ENCODE data around the gene NAMPT. TPM values are rescaled to one million over a fixed set of nuclear protein-coding genes. Genes with fewer than 3 reads are reported as not detected.

NAMPT gene
- total and polyA plus RNA-seq, 9 of the 15 experiments (the other 6 are each of a cell fraction or from before 2014, with no cell fraction given) = 41.1 to 160 (median 106) TPM

- no peak overlapping the region for H3K9ac ChIP-seq (ENCODE audit: insufficient read depth in 1 of 2, low read depth in 2 of 2, low read length in 2 of 2)
- ChIA-PET POLR2A (interaction anchor here (0.7 to 2.3 kb wide), 8 partner anchors 8 to 522 kb away, joined by 3 to 6 read pairs (median 4); partner anchors contain the start of gene NAMPT), CTCF (ENCODE audit: low intra/inter-chr PET ratio) (no interaction called here)
- H4K20me1 ChIP-seq (replicated peaks; ENCODE audit: control insufficient read depth, insufficient read depth, low read length) = no peaks in the 10 kb centered on the region
- H3K4me2 ChIP-seq (ENCODE audit: insufficient read depth, low read length) = no peak overlapping the region
- TF ChIP-seq KAT2B (IDR thresholded peaks at IDR 0.05; ENCODE audit: low read depth, low read length) = no peak
- peak; percentile 22; the same call in 1 of the 2 replicates for TF ChIP-seq SUPT5H (IDR thresholded peaks at IDR 0.05)
- no peaks in the 10 kb centered on the region for H3K4me1 ChIP-seq (replicated peaks in 1 of 2; ENCODE audit: control insufficient read depth in 2 of 2, insufficient read depth in 2 of 2, low read length in 2 of 2)
- no peaks in the 10 kb centered on the region for H3K9me1 ChIP-seq (ENCODE audit: control insufficient read depth, insufficient read depth, low read length)
- H3K27ac ChIP-seq (ENCODE audit: extremely low read depth, low read depth, low read length) = no peak overlapping the region
- no peak for FAIRE-seq
- no peak for DNase-seq (ENCODE audit: extremely low read depth in 1 of 4, low spot score in 3 of 4)
- no TSS peak for BruUV-seq (replicated peaks)
- WGBS (ENCODE audit: insufficient coverage, low coverage, missing lambda C conversion rate) = 83% methylated on average over 3 of the region's 3 CpGs
- in situ Hi-C loops (cut with MboI) (no loop called here), intact Hi-C loops (cut with micrococcal nuclease) (no loop called here)
- H3K27me3 ChIP-seq (ENCODE audit: control insufficient read depth in 2 of 2, insufficient read depth in 2 of 2, low read length in 2 of 2) = no peaks in the 10 kb centered on the region
- H2AFZ ChIP-seq (ENCODE audit: low read depth, low read length) = no peak overlapping the region
- H3K9me3 ChIP-seq (replicated peaks; ENCODE audit: control insufficient read depth, insufficient read depth, low read depth, low read length) = no peaks in the 10 kb centered on the region
- peak; percentile 20; the same call in 2 of the 3 replicates for ATAC-seq
- H3K4me3 ChIP-seq = no peak overlapping the region
- peaks cover 98% of the 10 kb centered on the region for H3K36me3 ChIP-seq (ENCODE audit: control insufficient read depth, insufficient read depth, low read length)
- no peaks in the 10 kb centered on the region for H3K79me2 ChIP-seq (ENCODE audit: control insufficient read depth, insufficient read depth, low read length)
Observed at GRCh38 chr7:106257752-106258151, 27.0 kb downstream of the NAMPT start.

GRCh38 chr7:106256144-106256543, 28.6 kb downstream of the NAMPT start:
- H3K36me3 ChIP-seq (ENCODE audit: control insufficient read depth, insufficient read depth, low read length) = peaks cover 98% of the 10 kb centered on the region
- H3K4me2 ChIP-seq (ENCODE audit: insufficient read depth, low read length) = no peak overlapping the region
- intact Hi-C loops (cut with micrococcal nuclease) = no loop called here
- no peak for TF ChIP-seq RNF2 (IDR thresholded peaks at IDR 0.05)
- no peak for TF ChIP-seq PCBP1 (IDR thresholded peaks at IDR 0.05; ENCODE audit: low read depth, low read length, poor library complexity, severe bottlenecking)
- TF ChIP-seq, protein P1, sequence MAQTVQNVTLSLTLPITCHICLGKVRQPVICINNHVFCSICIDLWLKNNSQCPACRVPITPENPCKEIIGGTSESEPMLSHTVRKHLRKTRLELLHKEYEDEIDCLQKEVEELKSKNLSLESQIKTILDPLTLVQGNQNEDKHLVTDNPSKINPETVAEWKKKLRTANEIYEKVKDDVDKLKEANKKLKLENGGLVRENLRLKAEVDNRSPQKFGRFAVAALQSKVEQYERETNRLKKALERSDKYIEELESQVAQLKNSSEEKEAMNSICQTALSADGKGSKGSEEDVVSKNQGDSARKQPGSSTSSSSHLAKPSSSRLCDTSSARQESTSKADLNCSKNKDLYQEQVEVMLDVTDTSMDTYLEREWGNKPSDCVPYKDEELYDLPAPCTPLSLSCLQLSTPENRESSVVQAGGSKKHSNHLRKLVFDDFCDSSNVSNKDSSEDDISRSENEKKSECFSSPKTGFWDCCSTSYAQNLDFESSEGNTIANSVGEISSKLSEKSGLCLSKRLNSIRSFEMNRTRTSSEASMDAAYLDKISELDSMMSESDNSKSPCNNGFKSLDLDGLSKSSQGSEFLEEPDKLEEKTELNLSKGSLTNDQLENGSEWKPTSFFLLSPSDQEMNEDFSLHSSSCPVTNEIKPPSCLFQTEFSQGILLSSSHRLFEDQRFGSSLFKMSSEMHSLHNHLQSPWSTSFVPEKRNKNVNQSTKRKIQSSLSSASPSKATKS (CRISPR knock-in tag; IDR thresholded peaks at IDR 0.05) = no peak
- TF ChIP-seq MYBL2 (IDR thresholded peaks at IDR 0.05; ENCODE audit: low read depth) = no peak
- TF ChIP-seq MYBL2 (CRISPR knock-in tag; IDR thresholded peaks at IDR 0.05; ENCODE audit: borderline replicate concordance) = no peak
- TF ChIP-seq ZNF384 (IDR thresholded peaks at IDR 0.05; ENCODE audit: low read depth, low read length) = no peak
- TF ChIP-seq RUNX1 (IDR thresholded peaks at IDR 0.05; ENCODE audit: low read depth) = no peak
- TF ChIP-seq ZNF644 (tag; IDR thresholded peaks at IDR 0.05; ENCODE audit: low read depth) = no peak
- no peak for TF ChIP-seq TFAP4 (CRISPR knock-in tag; IDR thresholded peaks at IDR 0.05; ENCODE audit: borderline replicate concordance)
- TF ChIP-seq, protein P2, sequence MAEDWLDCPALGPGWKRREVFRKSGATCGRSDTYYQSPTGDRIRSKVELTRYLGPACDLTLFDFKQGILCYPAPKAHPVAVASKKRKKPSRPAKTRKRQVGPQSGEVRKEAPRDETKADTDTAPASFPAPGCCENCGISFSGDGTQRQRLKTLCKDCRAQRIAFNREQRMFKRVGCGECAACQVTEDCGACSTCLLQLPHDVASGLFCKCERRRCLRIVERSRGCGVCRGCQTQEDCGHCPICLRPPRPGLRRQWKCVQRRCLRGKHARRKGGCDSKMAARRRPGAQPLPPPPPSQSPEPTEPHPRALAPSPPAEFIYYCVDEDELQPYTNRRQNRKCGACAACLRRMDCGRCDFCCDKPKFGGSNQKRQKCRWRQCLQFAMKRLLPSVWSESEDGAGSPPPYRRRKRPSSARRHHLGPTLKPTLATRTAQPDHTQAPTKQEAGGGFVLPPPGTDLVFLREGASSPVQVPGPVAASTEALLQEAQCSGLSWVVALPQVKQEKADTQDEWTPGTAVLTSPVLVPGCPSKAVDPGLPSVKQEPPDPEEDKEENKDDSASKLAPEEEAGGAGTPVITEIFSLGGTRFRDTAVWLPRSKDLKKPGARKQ (CRISPR knock-in tag; IDR thresholded peaks at IDR 0.05) = no peak
- TF ChIP-seq NCOA1 (IDR thresholded peaks at IDR 0.05; ENCODE audit: low read depth) = no peak

More at GRCh38 chr7:106256144-106256543, 28.6 kb downstream of the NAMPT start:
- ChIA-PET POLR2A (interaction anchor here (2.3 kb wide), 1 partner anchor 10 kb away, joined by 5 read pairs; no protein-coding TSS in a partner anchor), CTCF (ENCODE audit: low intra/inter-chr PET ratio) (no interaction called here)
- H3K9me1 ChIP-seq (ENCODE audit: control insufficient read depth, insufficient read depth, low read length) = no peaks in the 10 kb centered on the region
- H3K4me1 ChIP-seq (replicated peaks in 1 of 2; ENCODE audit: control insufficient read depth in 2 of 2, insufficient read depth in 2 of 2, low read length in 2 of 2) = no peaks in the 10 kb centered on the region
- H3K9me3 ChIP-seq (replicated peaks; ENCODE audit: control insufficient read depth, insufficient read depth, low read depth, low read length) = no peaks in the 10 kb centered on the region
- no peak for ATAC-seq
- DNase-seq (ENCODE audit: extremely low read depth in 1 of 4, low spot score in 3 of 4) = no peak
- H3K4me3 ChIP-seq = no peak overlapping the region
- in situ Hi-C loops (cut with MboI) = no loop called here
- H3K27ac ChIP-seq (ENCODE audit: extremely low read depth, low read depth, low read length) = no peak overlapping the region
- FAIRE-seq = no peak
- no peak overlapping the region for H3K9ac ChIP-seq (ENCODE audit: insufficient read depth in 1 of 2, low read depth in 2 of 2, low read length in 2 of 2)
- H3K27me3 ChIP-seq (ENCODE audit: control insufficient read depth in 2 of 2, insufficient read depth in 2 of 2, low read length in 2 of 2) = no peaks in the 10 kb centered on the region
- H3K79me2 ChIP-seq (ENCODE audit: control insufficient read depth, insufficient read depth, low read length) = no peaks in the 10 kb centered on the region
- no peak overlapping the region for H2AFZ ChIP-seq (ENCODE audit: low read depth, low read length)
- BruUV-seq (replicated peaks) = no TSS peak
- no peaks in the 10 kb centered on the region for H4K20me1 ChIP-seq (replicated peaks; ENCODE audit: control insufficient read depth, insufficient read depth, low read length)
- WGBS (ENCODE audit: insufficient coverage, low coverage, missing lambda C conversion rate) = 97% methylated on average over 2 of the region's 2 CpGs

Measured in K562 (cell line).